Prostate gland (tissue), 2 donors: Measurements from ENCODE around the gene S100A2. TPM values are rescaled to one million over a fixed set of nuclear protein-coding genes. Genes with fewer than 3 reads are reported as not detected.

Source experiments
- DNase-seq: peaks from one replicate; pipeline ENCODE4 v3.0.0-alpha.2; 2019; ENCODE audit warnings: low spot score
- H3K27ac ChIP-seq, 2 donors: fragments of 200-600 bp; sonication (generic); 2 replicates each; pipeline ENCODE4 v1.5.1; 2017 to 2019
- H3K27me3 ChIP-seq: fragments of 200-600 bp; sonication (generic); replicated peaks from 2 replicates; pipeline ENCODE4 v1.5.1; 2019; ENCODE audit not compliant: insufficient read depth
- H3K36me3 ChIP-seq, 2 donors: fragments of 200-600 bp; sonication (generic); 1 replicate in 1 of 2; 2 replicates in 1 of 2; pipeline versions ENCODE4 v1.5.1 to v1.8.1; 2017 to 2019
- H3K4me1 ChIP-seq: fragments of 200-600 bp; sonication (generic); replicated peaks from 2 replicates; pipeline ENCODE4 v1.5.1; 2019
- H3K4me3 ChIP-seq, 2 donors: fragments of 200-600 bp; sonication (generic); 2 replicates each; pipeline ENCODE4 v1.5.1; 2017 to 2019
- H3K9me3 ChIP-seq: fragments of 200-600 bp; sonication (generic); 2 replicates; pipeline ENCODE4 v1.5.1; 2017
- POLR2A ChIP-seq: fragments of 450-650 bp; IDR thresholded peaks from one replicate; pipeline ENCODE4 v1.6.1; 2016; ENCODE audit warnings: antibody characterized with exemption, mild to moderate bottlenecking
- POLR2AphosphoS5 ChIP-seq: sonication (generic); formaldehyde crosslinking; IDR thresholded peaks from one replicate; pipeline ENCODE4 v1.6.1; 2017; ENCODE audit warnings: antibody characterized with exemption
- whole genome bisulfite sequencing: methylation state at CpG from one replicate; pipeline ENCODE4 v1.1.5; 2018; 5-methylcytosine and 5-hydroxymethylcytosine counted together
- intact Hi-C: fragments of 100-400 bp; cut with DNase I; formaldehyde crosslinking; loops from one replicate; pipeline ENCODE4 v1.14.2; 2022
- total RNA-seq, 2 donors: library from RNA; depleted of rRNA; stranded (reverse); fragments of >200 nt; gene quantifications; one replicate each; pipeline ENCODE4 v1.1.0, GENCODE V29; 2016
- TF ChIP-seq, protein P1 (sequence below), 4 experiments: fragments of 200-600 bp in 2 of 4; fragments of 450-650 bp in 2 of 4; sonication (generic) in 2 of 4; IDR thresholded peaks; 1 replicate in 3 of 4; 2 replicates in 1 of 4; pipeline ENCODE4 v1.5.1; 2016 to 2019; ENCODE audit warnings: antibody characterized with exemption in 4 of 4, mild to moderate bottlenecking in 2 of 4, moderate library complexity in 2 of 4

The S100A2 gene
- total RNA-seq, 2 donors from 2014 or later, result 14.1 to 22.6 TPM

DNA sequence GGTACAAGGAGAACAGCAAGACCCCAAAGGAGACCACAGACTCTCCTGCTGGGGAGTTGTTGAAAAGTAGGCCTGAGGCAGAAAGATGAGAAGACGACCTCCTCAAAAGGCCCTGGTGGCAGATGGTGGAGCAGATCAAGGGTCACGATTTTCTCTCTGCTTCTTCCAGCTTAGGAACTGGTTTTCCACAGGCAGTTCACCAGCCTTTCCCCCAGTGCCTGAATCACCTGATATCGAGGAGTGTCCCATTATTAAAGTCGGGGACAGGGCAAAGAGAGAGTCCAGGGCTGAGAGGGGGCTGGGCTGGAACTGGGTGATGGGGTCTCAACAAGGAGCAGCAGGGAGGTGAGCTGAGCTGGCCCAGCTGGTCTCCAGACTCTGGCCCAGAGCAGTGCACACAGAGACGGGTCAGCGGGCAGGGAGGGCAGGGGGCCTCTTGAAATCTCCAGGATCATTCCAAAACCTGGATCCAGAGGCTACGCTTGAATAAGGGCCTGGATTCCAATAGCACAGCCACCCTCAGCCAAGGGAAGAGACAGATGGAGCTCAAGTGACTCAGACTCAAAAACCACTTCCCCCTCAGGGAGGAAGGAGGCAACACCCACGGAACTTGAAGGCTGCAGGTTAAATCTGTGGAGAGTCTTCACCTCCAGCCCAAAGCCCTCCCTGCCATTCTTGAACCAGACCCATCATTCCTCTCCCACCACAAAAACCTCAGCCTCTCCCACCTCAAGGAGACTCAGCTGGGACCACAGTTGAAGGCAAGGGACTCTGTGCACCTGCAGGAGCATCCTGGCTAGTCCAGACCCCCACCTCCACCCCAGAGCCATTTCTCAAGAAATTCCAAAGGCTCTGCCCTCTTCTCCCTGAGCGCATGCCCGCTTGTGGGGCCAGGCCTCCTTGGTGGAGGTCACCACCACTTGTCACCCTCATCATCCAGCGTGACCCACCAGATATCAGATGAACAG, 25.0 kb downstream of the S100A2 start, which contains the start of gene S100A5:
TSS of gene S100A5 (minus strand) at position 541 of the 968 bp plus-strand sequence. CDS start 743 bp downstream, outside the sequence.
- no peak within 1 kb of the TSS for H3K27ac ChIP-seq
- 87% methylated on average over 11 of the region's 11 CpGs for WGBS
- no peak within 1 kb of the TSS for H3K4me3 ChIP-seq
- no peaks in the 10 kb centered on the region for H3K27me3 ChIP-seq
- no peak for TF ChIP-seq POLR2A
- peaks cover 3% of the 10 kb centered on the region for H3K4me1 ChIP-seq
- DNase-seq, result no peak
- no peaks in the 10 kb centered on the region for H3K36me3 ChIP-seq
- H3K9me3 ChIP-seq, result no peaks in the 10 kb centered on the region
- intact Hi-C loops, result no loop called here

GRCh38 chr1:153539395-153540093, 26.1 kb downstream of the S100A2 start:
- TF ChIP-seq POLR2AphosphoS5, result no peak
- TF ChIP-seq POLR2A, result no peak
- TF ChIP-seq, protein P1, sequence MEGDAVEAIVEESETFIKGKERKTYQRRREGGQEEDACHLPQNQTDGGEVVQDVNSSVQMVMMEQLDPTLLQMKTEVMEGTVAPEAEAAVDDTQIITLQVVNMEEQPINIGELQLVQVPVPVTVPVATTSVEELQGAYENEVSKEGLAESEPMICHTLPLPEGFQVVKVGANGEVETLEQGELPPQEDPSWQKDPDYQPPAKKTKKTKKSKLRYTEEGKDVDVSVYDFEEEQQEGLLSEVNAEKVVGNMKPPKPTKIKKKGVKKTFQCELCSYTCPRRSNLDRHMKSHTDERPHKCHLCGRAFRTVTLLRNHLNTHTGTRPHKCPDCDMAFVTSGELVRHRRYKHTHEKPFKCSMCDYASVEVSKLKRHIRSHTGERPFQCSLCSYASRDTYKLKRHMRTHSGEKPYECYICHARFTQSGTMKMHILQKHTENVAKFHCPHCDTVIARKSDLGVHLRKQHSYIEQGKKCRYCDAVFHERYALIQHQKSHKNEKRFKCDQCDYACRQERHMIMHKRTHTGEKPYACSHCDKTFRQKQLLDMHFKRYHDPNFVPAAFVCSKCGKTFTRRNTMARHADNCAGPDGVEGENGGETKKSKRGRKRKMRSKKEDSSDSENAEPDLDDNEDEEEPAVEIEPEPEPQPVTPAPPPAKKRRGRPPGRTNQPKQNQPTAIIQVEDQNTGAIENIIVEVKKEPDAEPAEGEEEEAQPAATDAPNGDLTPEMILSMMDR (IDR thresholded peaks at IDR 0.05), result no peak
- H3K27ac ChIP-seq, result no peak overlapping the region
- WGBS, result 74% methylated on average over 4 of the region's 4 CpGs
- no peaks in the 10 kb centered on the region for H3K36me3 ChIP-seq
- intact Hi-C loops, result no loop called here
- no peak overlapping the region for H3K4me3 ChIP-seq
- no peaks in the 10 kb centered on the region for H3K9me3 ChIP-seq
- no peak for DNase-seq
- H3K27me3 ChIP-seq, result no peaks in the 10 kb centered on the region
- peaks cover 3% of the 10 kb centered on the region for H3K4me1 ChIP-seq

GRCh38 chr1:153538315-153538821, 27.3 kb downstream of the S100A2 start:
- peaks cover 3% of the 10 kb centered on the region for H3K4me1 ChIP-seq
- no peaks in the 10 kb centered on the region for H3K36me3 ChIP-seq
- no peaks in the 10 kb centered on the region for H3K27me3 ChIP-seq
- 81% methylated on average over 6 of the region's 6 CpGs for WGBS
- TF ChIP-seq POLR2A, result no peak
- TF ChIP-seq, protein P1 (IDR thresholded peaks at IDR 0.05), result no peak
- no peak for TF ChIP-seq POLR2AphosphoS5
- no peak overlapping the region for H3K4me3 ChIP-seq
- no peaks in the 10 kb centered on the region for H3K9me3 ChIP-seq
- intact Hi-C loops, result no loop called here
- H3K27ac ChIP-seq, result no peak overlapping the region
- DNase-seq, result no peak

GRCh38 chr1:153537376-153537730, 28.3 kb downstream of the S100A2 start:
- TF ChIP-seq POLR2AphosphoS5 (no peak), POLR2A (no peak)
- TF ChIP-seq, protein P1 (IDR thresholded peaks at IDR 0.05), result no peak
- intact Hi-C loops, result no loop called here
- Histone ChIP-seq H3K9me3 (no peaks in the 10 kb centered on the region), H3K27ac (no peak overlapping the region), H3K4me3 (no peak overlapping the region), H3K4me1 (peaks cover 3% of the 10 kb centered on the region), H3K36me3 (no peaks in the 10 kb centered on the region), H3K27me3 (no peaks in the 10 kb centered on the region)
- no peak for DNase-seq
- WGBS, result 93% methylated on average over 6 of the region's 6 CpGs

DNA sequence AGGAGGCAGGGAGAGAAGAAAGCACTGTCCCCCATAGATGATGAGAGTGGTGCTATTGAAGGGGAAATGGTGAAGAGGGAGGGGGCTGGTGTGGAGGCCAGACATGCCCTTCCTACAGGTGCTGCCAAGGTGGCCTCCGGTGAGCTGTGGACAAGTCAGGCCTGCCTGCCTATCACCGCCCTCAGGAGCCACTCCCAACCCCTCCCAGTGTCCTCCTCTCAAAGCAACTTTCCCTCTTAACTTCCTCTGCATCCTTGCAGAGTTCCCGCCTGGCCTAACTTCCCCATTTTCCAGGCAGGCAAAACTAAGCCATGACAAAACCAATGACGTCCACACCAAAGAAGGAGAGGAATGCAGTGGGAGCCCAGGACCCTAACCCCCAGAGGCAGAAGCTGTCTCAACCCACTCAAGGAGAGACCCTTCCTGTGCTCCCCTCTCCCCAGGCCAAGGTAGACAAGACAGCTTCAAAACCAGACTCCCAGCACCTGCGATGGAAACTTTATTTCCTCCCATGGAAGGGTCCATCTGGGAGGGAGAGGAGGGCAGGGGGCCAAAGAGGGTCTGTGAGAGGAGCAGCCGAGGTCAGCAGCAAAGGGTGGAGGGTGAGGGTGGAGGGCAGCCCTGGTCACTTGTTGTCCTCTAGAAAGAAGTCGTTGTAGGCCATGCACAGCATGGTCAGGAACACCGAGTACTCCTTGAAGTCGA, 28.8 kb downstream of the S100A2 start:
- TF ChIP-seq POLR2AphosphoS5 (no peak), POLR2A (no peak)
- TF ChIP-seq, protein P1 (IDR thresholded peaks at IDR 0.05), result no peak

More for the DNA sequence above, 28.8 kb downstream of the S100A2 start:
- H3K27me3 ChIP-seq, result no peaks in the 10 kb centered on the region
- WGBS, result 71% methylated on average over 9 of the region's 9 CpGs
- no peak for DNase-seq
- H3K4me1 ChIP-seq, result peaks cover 3% of the 10 kb centered on the region
- H3K4me3 ChIP-seq, result peak overlapping the region; percentile 60 to 74
- intact Hi-C loops, result no loop called here
- H3K27ac ChIP-seq, result peak overlapping the region; percentile 92 to 96
- H3K9me3 ChIP-seq, result no peaks in the 10 kb centered on the region
- no peaks in the 10 kb centered on the region for H3K36me3 ChIP-seq
